Occipital lobe (tissue), 2 donors: ENCODE measurements around the gene VGLL4. TPM values are rescaled to one million over a fixed set of nuclear protein-coding genes. Genes with fewer than 3 reads are reported as not detected.
"Not testable (repeated sequence)": the region's sequence is repeated elsewhere in the genome, so short reads cannot be mapped to it uniquely, and the experiment has no call there.

Source experiments
- DNase-seq: peaks from one replicate; lab custom pipeline; 2025; lab: John Stamatoyannopoulos, UW
- total RNA-seq: library from RNA; depleted of rRNA; stranded (reverse); fragments of >200 nt; gene quantifications from one replicate; pipeline ENCODE4 v1.2.3, GENCODE V29; 2014

Gene VGLL4
- total RNA-seq, 1 donor from 2014 or later = 86.1 TPM

GRCh38 chr3:11536132-11536935, 107.4 kb downstream of the VGLL4 start:
- DNase-seq = no peak

DNA sequence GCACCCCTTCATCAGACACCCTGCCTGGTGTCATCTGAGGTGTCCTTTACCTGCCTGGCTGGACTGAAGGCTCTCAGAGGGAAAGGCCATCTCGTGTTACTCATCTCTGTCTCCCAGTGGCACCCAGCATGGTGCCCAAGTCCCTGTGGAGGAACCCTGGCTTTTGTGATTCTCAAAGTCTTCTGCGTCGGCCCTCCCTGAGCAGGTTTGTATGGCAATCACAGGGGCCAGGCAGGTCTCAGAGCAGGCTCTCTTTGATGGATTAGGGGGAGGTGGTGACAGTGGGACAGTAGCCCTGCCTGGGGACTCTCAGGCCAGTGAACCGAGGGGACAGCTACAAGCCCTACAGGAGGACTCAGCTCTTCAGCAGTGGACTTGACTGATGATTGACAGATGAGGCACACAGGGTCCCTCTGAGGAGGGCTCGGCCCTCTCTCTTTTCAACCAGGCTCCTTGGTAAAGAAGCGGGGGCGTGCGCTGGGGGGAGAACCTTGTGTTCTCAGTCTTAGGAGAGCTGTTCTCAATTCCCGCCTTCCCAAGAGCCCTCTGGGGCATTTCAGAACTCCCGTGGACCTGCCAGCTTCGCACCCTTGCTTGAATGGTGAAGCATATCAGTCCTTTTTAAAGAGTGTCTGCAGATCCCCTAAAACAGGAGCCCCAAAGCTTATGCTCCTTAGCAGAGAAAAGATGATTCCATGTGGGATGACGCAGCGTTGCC, 108.3 kb downstream of the VGLL4 start:
- no peak for DNase-seq

DNA sequence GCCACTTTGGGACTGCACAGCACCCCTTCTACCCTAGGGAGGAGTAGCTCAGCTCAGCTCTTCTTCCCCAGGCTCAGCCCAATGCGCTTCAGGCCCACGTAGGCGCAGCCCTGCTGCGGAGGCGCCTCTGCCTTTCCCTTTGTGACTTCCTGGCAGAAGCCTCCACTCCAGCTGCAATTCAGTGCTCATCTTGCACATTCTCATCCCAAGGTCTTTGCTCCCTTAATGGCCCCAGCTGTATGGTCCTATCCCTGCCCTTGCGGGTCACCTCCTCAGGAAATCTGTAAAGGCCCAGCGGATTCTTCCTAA, 109.0 kb downstream of the VGLL4 start:
- DNase-seq = no peak

- no peak for DNase-seq
Observed at GRCh38 chr3:11534011-11534792, 109.5 kb downstream of the VGLL4 start.

DNA sequence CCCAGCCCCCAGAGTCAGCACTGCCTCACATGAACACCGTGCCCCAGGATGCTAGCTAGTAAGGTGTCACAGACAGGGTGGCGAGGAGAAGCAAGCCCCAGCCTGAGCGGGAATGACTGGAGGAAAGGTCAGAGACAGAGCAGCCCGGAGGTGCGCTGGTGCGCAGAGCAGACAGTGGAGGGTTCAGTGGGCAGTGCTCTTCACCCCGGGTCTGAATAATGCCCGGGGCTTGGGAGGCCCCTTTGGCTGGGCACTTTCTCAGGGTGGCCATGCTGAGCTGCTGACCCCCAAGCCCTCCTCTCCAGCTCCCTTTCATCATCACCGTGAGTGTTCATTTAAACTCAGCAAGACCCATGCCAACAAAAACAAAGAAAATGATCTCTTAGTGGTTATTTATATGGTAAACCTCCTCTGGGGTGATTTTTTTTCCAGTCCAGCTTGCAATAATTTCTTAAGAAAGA, 110.8 kb downstream of the VGLL4 start:
- DNase-seq = no peak

DNA sequence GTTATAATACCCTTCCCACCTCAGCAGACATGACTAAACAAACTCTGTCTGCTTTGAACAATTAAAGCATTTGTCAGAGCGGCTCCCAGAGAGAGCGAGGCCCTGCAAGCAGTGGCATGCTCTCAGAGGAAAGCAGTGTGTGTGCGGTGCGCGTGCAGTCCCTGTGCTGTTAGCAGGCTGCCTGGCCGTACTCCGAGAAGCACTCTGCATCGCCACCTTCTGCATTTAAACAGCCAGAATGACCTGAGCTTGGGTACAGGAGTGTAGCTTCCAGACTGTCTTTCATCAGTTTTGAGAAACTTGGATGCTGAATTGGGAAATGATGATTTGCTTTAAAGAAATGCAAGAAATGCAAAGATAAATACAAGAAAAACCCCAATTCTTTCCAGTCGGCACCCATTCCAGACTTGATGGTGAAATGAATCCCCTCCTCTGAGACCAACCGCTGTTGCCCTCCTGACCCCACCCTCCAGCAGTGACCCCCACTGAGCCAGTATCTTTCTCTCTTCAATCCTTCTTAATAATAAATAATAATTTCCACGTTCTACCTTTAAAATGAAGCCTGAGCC, 113.5 kb downstream of the VGLL4 start:
- no peak for DNase-seq

DNA sequence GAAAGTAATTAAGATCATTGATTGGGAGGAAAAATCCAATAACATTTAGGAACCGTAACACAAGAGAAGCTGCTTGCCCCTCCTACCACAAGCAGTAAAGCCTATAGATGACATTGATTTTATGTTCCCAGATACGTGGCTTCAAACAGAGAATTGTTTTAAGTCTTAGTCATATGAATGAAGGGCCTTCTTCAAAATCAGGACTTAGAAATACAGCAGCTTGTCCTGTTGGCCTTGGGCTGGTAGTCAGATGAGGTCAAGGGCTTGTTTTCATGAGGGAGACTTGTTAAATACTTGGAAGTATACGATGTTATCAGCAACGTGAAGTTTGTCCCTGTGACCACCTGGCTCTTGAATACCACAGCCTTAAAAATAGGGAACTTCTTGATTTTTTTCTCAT, 114.4 kb downstream of the VGLL4 start:
- DNase-seq = no peak

DNA sequence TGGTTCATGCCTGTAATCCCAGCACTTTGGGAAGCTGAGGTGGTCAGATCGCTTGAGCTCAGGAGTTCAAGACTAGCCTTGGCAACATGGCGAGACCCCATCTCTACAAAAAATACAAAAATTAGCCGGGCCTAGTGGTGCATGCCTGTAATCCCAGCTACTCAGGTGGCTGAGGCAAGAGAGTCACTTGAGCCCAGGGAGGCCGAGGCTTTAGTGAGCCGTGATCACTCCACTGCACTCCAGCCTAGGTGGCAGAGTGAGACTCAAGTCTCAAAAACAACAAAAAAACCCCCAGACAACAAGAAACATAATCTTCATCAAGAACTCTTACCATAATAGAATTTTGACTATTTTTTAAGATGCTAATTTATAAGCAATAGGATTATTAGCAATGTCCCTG, 117.6 kb downstream of the VGLL4 start:
- not testable (repeated sequence) for DNase-seq

- no peak for DNase-seq
Observed at GRCh38 chr3:11523572-11524101, 120.1 kb downstream of the VGLL4 start.

DNA sequence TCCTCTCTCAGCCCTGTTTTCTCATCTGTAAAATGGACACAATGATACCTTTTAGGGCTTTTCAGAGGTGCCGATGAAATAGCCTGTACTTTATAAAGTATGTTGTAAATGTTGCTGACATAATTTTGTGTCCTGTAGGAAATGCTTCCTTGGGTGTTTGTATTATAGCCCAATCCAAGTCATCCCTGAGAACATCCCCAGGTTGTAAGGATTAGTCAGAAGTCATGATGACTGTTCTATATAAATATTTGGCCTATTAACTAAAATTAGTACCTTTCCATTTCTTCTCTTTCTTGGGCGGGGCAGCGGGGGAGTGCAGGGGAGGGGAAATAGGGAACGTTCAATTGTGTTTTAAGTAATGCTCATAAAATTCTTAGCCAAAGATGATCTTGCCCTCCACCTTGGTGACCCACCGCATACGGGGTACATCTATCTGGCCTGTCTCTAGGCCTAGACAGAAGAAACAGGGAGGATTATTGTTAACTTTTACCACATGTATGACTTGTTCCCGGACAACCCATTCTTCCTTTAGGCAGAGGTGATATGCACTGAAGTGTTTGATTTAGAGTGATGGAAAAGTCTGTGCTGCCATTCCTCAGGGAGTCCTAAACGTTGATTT, 120.7 kb downstream of the VGLL4 start:
- no peak for DNase-seq

DNA sequence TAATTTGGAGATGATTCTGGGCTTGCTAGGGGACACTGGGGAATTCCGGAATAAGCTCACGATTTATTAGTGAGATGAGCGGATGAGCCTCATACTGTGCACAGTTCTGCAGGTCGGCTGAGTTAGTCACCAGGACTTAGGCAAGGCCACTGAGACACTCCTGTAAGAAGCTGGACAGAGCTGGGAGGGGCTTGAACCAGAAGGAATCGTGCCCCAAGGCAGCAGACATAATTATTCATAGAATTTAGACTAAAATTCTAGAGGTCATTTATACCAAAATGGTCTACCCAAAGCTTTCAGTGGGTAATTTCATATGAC, 121.4 kb downstream of the VGLL4 start:
- no peak for DNase-seq

GRCh38 chr3:11521167-11521566, 122.5 kb downstream of the VGLL4 start:
- DNase-seq = no peak

DNA sequence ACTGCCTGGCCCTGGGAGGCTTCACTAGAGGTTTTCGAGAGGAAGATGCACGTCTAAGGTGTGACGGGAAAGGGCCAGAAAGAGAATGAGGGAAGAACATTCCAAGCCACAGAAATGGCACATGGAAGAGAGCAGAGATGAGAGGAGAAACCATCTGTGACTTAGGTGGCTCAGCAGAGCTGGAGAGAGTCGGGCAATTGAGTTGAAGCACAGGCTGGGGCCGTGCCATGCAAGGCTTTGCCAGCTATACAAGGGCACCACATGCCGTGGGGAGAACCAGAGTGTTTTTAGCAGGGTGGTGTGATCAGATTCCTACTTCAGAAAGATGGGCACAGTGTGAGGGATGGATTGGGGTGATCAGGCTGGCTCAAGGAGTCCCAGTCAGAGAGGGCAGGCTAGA, 126.1 kb downstream of the VGLL4 start:
- no peak for DNase-seq

- DNase-seq = no peak
Observed at GRCh38 chr3:11514191-11514821, 129.4 kb downstream of the VGLL4 start.

- DNase-seq = no peak
Observed at GRCh38 chr3:11513817-11514135, 129.9 kb downstream of the VGLL4 start.

GRCh38 chr3:11513125-11513816, 130.4 kb downstream of the VGLL4 start:
- not testable (repeated sequence) for DNase-seq

DNA sequence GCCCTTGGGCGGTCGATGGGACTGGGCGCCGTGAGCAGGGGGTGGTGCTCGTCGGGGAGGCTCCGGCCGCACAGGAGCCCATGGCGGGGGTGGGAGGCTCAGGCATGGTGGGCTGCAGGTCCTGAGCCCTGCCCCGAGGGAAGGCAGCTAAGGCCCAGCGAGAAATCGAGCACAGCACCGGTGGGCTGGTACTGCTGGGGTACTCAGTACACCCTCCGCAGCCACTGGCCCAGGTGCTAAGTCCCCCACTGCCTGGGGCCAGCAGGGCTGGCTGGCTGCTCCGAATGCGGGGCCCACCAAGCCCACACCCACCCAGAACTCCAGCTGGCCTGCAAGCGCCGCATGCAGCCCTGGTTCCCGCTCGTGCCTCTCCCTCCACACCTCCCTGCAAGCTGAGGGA, 132.1 kb downstream of the VGLL4 start:
- DNase-seq = not testable (repeated sequence)

DNA sequence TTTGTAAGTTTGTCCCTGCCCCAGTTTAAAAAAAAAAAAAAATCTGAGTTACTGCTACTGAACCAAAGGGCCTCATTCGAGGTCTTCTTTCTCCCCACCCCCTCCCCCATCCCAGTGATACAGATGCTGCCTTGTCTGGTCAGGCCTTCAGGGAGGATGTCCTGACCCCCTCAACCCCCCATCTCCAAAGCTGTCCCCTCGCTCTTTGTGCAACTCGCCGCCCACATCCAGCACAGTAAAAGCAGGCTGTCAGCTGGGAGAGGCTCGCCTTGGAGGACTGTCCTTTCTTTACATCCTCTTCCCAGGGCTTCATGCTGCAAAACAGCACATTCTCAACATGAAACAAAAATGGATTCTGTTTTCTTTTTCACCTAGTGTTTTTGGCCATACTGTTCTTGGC, 133.4 kb downstream of the VGLL4 start:
- DNase-seq = peak; percentile 15

DNA sequence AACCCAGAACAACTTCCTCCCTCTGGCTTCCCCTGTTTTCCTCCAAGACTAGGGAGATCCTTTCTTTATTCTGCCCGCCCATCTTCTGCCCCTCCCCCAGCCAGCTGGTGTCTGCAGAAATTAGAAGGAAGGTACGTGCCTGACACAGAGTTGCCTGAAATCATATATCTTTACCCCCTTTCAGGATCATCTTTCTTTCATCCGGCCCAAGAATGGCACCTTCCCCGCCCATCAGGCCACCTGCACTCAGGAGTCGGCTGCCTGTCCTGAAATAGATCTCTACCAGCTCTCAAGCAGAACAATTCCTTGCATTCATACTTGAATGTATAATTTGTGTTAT, 133.7 kb downstream of the VGLL4 start:
- DNase-seq = no peak

- peak; percentile 45 for DNase-seq
Observed at GRCh38 chr3:11509173-11510000, 134.3 kb downstream of the VGLL4 start.
